Measurements from ENCODE around the gene EPB41L3. TPM values are rescaled to one million over a fixed set of nuclear protein-coding genes. Genes with fewer than 3 reads are reported as not detected.

EPB41L3 gene
- total RNA-seq, 2 donors from 2014 or later, result 25.0 to 182 TPM

GRCh38 chr18:5451871-5452270 is 91.9 kb downstream of the EPB41L3 start:
- Histone ChIP-seq H3K27me3 (replicated peaks; ENCODE audit: insufficient read depth) (no peaks in the 10 kb centered on the region), H3K4me3 (no peak overlapping the region), H3K36me3 (no peaks in the 10 kb centered on the region), H3K9me3 (no peaks in the 10 kb centered on the region), H3K4me1 (replicated peaks) (no peaks in the 10 kb centered on the region), H3K27ac (no peak overlapping the region)
- intact Hi-C loops (cut with DNase I), result no loop called here
- 96% methylated on average over 9 of the region's 9 CpGs for WGBS
- DNase-seq (ENCODE audit: low spot score), result no peak
- TF ChIP-seq, protein P1, sequence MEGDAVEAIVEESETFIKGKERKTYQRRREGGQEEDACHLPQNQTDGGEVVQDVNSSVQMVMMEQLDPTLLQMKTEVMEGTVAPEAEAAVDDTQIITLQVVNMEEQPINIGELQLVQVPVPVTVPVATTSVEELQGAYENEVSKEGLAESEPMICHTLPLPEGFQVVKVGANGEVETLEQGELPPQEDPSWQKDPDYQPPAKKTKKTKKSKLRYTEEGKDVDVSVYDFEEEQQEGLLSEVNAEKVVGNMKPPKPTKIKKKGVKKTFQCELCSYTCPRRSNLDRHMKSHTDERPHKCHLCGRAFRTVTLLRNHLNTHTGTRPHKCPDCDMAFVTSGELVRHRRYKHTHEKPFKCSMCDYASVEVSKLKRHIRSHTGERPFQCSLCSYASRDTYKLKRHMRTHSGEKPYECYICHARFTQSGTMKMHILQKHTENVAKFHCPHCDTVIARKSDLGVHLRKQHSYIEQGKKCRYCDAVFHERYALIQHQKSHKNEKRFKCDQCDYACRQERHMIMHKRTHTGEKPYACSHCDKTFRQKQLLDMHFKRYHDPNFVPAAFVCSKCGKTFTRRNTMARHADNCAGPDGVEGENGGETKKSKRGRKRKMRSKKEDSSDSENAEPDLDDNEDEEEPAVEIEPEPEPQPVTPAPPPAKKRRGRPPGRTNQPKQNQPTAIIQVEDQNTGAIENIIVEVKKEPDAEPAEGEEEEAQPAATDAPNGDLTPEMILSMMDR (IDR thresholded peaks at IDR 0.05), result no peak
- TF ChIP-seq POLR2AphosphoS5 (IDR thresholded peaks at IDR 0.05), result no peak
- no peak for TF ChIP-seq POLR2A (IDR thresholded peaks at IDR 0.05)

DNA sequence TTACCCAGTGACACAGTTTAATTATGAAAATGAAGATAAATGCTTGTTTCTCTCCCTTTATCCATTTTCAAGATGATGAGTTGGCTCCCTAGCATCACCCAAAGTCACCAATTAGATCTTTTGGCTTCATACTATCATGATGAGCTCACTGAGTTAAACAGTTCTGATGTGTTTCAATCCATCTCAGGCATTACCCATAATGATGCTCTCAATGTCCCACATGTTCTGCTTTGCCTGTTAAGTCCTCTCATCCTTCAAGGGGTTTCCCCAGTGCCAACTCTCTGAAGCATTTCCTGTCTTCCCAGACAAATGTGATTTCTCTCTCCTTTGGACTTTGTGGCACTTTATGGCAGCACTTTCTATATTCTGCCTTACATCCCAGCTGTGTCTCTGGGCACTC is 92.6 kb downstream of the EPB41L3 start:
- TF ChIP-seq, protein P1 (IDR thresholded peaks at IDR 0.05), result no peak
- TF ChIP-seq POLR2AphosphoS5 (IDR thresholded peaks at IDR 0.05), result no peak
- TF ChIP-seq POLR2A (IDR thresholded peaks at IDR 0.05), result no peak
- intact Hi-C loops (cut with DNase I), result no loop called here
- Histone ChIP-seq H3K9me3 (no peaks in the 10 kb centered on the region), H3K27me3 (replicated peaks; ENCODE audit: insufficient read depth) (no peaks in the 10 kb centered on the region), H3K4me3 (no peak overlapping the region), H3K27ac (no peak overlapping the region), H3K36me3 (no peaks in the 10 kb centered on the region), H3K4me1 (replicated peaks) (no peaks in the 10 kb centered on the region)
- DNase-seq (ENCODE audit: low spot score), result no peak

- no peaks in the 10 kb centered on the region for H3K9me3 ChIP-seq
- H3K4me3 ChIP-seq, result no peak overlapping the region
- WGBS, result 72% methylated on average over 4 of the region's 4 CpGs
- intact Hi-C loops (cut with DNase I), result no loop called here
- TF ChIP-seq POLR2AphosphoS5 (IDR thresholded peaks at IDR 0.05), result no peak
- no peak for TF ChIP-seq POLR2A (IDR thresholded peaks at IDR 0.05)
- TF ChIP-seq, protein P1 (IDR thresholded peaks at IDR 0.05), result no peak
- no peaks in the 10 kb centered on the region for H3K36me3 ChIP-seq
- no peaks in the 10 kb centered on the region for H3K4me1 ChIP-seq (replicated peaks)
- DNase-seq (ENCODE audit: low spot score), result no peak
- no peaks in the 10 kb centered on the region for H3K27me3 ChIP-seq (replicated peaks; ENCODE audit: insufficient read depth)
- H3K27ac ChIP-seq, result no peak overlapping the region
These were observed 93.8 kb downstream of the EPB41L3 start for GRCh38 chr18:5449858-5450509.

- no peak overlapping the region for H3K4me3 ChIP-seq
- no peaks in the 10 kb centered on the region for H3K9me3 ChIP-seq
- DNase-seq (ENCODE audit: low spot score), result no peak
- intact Hi-C loops (cut with DNase I), result no loop called here
- WGBS, result 89% methylated on average over 7 of the region's 7 CpGs
- no peaks in the 10 kb centered on the region for H3K27me3 ChIP-seq (replicated peaks; ENCODE audit: insufficient read depth)
- H3K27ac ChIP-seq, result no peak overlapping the region
- no peaks in the 10 kb centered on the region for H3K36me3 ChIP-seq
- H3K4me1 ChIP-seq (replicated peaks), result no peaks in the 10 kb centered on the region
- no peak for TF ChIP-seq POLR2AphosphoS5 (IDR thresholded peaks at IDR 0.05)
- TF ChIP-seq, protein P1 (IDR thresholded peaks at IDR 0.05), result no peak
- no peak for TF ChIP-seq POLR2A (IDR thresholded peaks at IDR 0.05)
These were observed 96.4 kb downstream of the EPB41L3 start for GRCh38 chr18:5447442-5447841.

GRCh38 chr18:5444847-5445246 is 99.0 kb downstream of the EPB41L3 start:
- TF ChIP-seq, protein P1 (IDR thresholded peaks at IDR 0.05), result no peak
- TF ChIP-seq POLR2AphosphoS5 (IDR thresholded peaks at IDR 0.05) (no peak), POLR2A (IDR thresholded peaks at IDR 0.05) (no peak)
- WGBS, result 81% methylated on average over 4 of the region's 4 CpGs
- Histone ChIP-seq H3K27ac (no peak overlapping the region), H3K9me3 (no peaks in the 10 kb centered on the region), H3K4me1 (replicated peaks) (no peaks in the 10 kb centered on the region), H3K27me3 (replicated peaks; ENCODE audit: insufficient read depth) (no peaks in the 10 kb centered on the region), H3K4me3 (no peak overlapping the region), H3K36me3 (no peaks in the 10 kb centered on the region)
- DNase-seq (ENCODE audit: low spot score), result no peak
- intact Hi-C loops (cut with DNase I), result no loop called here

Measured in prostate gland (tissue), 2 donors.